ENCODE measurements around the gene F7. TPM values are rescaled to one million over a fixed set of nuclear protein-coding genes. Genes with fewer than 3 reads are reported as not detected.
A peak's percentile ranks its signal among the peaks of the same experiment; 100 is the strongest.

F7 gene
- total and polyA plus RNA-seq, 9 of the 15 experiments (the other 6 are each of a cell fraction or from before 2014, with no cell fraction given), result not detected

DNA sequence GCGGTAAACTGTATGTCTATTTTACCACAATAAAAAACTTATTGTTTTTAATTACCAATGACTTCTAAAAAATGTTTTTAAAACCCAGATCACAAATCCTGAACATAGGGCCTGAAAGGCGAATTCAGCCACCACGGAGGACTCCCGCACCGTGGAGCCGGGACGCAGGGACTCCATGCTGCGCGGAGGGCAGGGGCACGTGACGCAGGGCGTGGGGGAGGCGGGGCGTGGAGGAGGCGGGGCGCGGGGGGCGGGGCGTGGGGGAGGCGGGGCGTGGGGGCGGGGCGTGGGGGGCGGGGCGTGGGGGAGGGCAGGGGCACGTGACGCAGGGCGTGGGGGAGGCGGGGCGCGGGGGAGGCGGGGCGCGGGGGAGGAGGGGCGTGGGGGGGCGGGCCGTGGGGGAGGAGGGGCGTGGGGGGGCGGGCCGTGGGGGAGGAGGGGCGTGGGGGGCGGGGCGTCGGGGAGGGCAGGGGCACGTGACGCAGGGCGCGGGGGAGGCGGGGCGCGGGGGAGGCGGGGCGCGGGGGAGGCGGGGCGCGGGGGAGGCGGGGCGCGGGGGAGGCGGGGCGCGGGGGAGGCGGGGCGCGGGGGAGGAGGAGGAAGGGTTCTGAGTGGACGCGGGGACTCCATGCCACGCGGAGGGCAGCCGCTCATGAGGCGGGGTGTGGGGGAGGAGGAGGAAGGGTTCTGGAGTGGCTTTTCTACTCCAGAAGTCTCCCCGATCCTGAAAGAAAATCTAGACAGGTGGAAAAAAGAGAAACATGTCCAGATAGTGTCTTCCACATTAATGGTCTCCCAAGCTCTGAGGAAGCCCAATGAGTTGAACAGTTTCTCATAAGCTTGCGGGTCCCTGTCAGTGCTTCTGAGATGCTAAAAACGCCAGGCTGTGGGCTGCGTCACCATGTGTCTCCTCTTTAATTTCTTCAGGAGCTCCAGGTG lies 48.5 kb downstream of the F7 start (continued):
- peak; percentile 43 for TF ChIP-seq MGA (IDR thresholded peaks at IDR 0.05)
- no peak for TF ChIP-seq ZZZ3 (IDR thresholded peaks at IDR 0.05)
- TF ChIP-seq ILF3 (IDR thresholded peaks at IDR 0.05; ENCODE audit: borderline replicate concordance), result no peak
- peak; percentile 48 for TF ChIP-seq SUPT5H (IDR thresholded peaks at IDR 0.05)
- no peak for TF ChIP-seq ZNF79 (CRISPR knock-in tag; IDR thresholded peaks at IDR 0.05; ENCODE audit: low read depth)
- TF ChIP-seq MEF2A (IDR thresholded peaks at IDR 0.05; ENCODE audit: control insufficient read depth, low read depth, low read length), result no peak
- no peak for TF ChIP-seq HES1 (IDR thresholded peaks at IDR 0.05; ENCODE audit: low read depth)
- TF ChIP-seq ZNF253 (CRISPR knock-in tag; conservative IDR thresholded peaks at IDR 0.05), result no peak
- TF ChIP-seq, protein P1, sequence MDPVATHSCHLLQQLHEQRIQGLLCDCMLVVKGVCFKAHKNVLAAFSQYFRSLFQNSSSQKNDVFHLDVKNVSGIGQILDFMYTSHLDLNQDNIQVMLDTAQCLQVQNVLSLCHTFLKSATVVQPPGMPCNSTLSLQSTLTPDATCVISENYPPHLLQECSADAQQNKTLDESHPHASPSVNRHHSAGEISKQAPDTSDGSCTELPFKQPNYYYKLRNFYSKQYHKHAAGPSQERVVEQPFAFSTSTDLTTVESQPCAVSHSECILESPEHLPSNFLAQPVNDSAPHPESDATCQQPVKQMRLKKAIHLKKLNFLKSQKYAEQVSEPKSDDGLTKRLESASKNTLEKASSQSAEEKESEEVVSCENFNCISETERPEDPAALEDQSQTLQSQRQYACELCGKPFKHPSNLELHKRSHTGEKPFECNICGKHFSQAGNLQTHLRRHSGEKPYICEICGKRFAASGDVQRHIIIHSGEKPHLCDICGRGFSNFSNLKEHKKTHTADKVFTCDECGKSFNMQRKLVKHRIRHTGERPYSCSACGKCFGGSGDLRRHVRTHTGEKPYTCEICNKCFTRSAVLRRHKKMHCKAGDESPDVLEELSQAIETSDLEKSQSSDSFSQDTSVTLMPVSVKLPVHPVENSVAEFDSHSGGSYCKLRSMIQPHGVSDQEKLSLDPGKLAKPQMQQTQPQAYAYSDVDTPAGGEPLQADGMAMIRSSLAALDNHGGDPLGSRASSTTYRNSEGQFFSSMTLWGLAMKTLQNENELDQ (CRISPR knock-in tag; IDR thresholded peaks at IDR 0.05; ENCODE audit: borderline replicate concordance), result no peak
- TF ChIP-seq ZBED1 (IDR thresholded peaks at IDR 0.05), result no peak
